ENCODE measurements around the gene PHAF1.

- TF ChIP-seq FOXM1 (IDR thresholded peaks at IDR 0.05; ENCODE audit: borderline replicate concordance, low read depth) (no peak), NFIC (IDR thresholded peaks at IDR 0.05) (no peak), EP300 (IDR thresholded peaks at IDR 0.05; ENCODE audit: borderline replicate concordance) (no peak)
Measured at GRCh38 chr16:67071476-67072048, 38.2 kb upstream of the PHAF1 start.

Measured in Ishikawa (cell line).